Gastroesophageal sphincter (tissue), 4 donors: ENCODE results near the gene CELSR2. TPM values are rescaled to one million over a fixed set of nuclear protein-coding genes. Genes with fewer than 3 reads are reported as not detected.

Source experiments
- ATAC-seq: fragments of 150-250 bp; one replicate; pipeline ENCODE4 v1.9.1; 2016; ENCODE audit warnings: mild to moderate bottlenecking, moderate library complexity
- H3K27ac ChIP-seq, 4 donors: fragments of 200-600 bp; sonication (generic) in 3 of 4; 1 replicate in 3 of 4; 2 replicates in 1 of 4; pipeline ENCODE4 v1.5.1; 2016 to 2019
- H3K27me3 ChIP-seq: fragments of 200-600 bp; sonication (generic); one replicate; pipeline ENCODE4 v1.5.1; 2019
- H3K36me3 ChIP-seq, 2 donors: fragments of 200-600 bp; sonication (generic); one replicate each; pipeline ENCODE4 v1.5.1; 2019; ENCODE audit warnings: control low read depth in 1 of 2
- H3K4me1 ChIP-seq, 3 donors: fragments of 200-600 bp; sonication (generic); 1 replicate in 2 of 3; 2 replicates in 1 of 3; pipeline ENCODE4 v1.5.1; 2016 to 2019; ENCODE audit warnings: control low read depth in 2 of 3
- H3K4me3 ChIP-seq, 2 donors: fragments of 200-600 bp; sonication (generic); one replicate each; pipeline ENCODE4 v1.5.1; 2019; ENCODE audit warnings: mild to moderate bottlenecking in 1 of 2, moderate library complexity in 1 of 2
- H3K9me3 ChIP-seq, 3 donors: fragments of 200-600 bp; sonication (generic); one replicate each; pipeline ENCODE4 v1.5.1; 2017 to 2019; ENCODE audit warnings: control low read depth in 2 of 3
- EP300 ChIP-seq: sonication (generic); formaldehyde crosslinking; IDR thresholded peaks from one replicate; pipeline ENCODE4 v1.6.1; 2017; ENCODE audit warnings: antibody characterized with exemption, mild to moderate bottlenecking
- POLR2A ChIP-seq, 2 donors: fragments of 450-650 bp; IDR thresholded peaks; one replicate each; pipeline ENCODE4 v1.6.1; 2017; ENCODE audit warnings: antibody characterized with exemption in 2 of 2, mild to moderate bottlenecking in 2 of 2, moderate library complexity in 1 of 2
- POLR2AphosphoS5 ChIP-seq: sonication (generic); formaldehyde crosslinking; IDR thresholded peaks from one replicate; pipeline ENCODE4 v1.6.1; 2017; ENCODE audit warnings: antibody characterized with exemption
- WGBS, 2 donors: methylation state at CpG; one replicate each; pipeline ENCODE4 v1.1.5; 2018; ENCODE audit warnings: low coverage in 1 of 2; 5-methylcytosine and 5-hydroxymethylcytosine counted together
- total RNA-seq, 4 donors: library from RNA; depleted of rRNA; stranded (reverse); fragments of >200 nt; gene quantifications; one replicate each; pipeline ENCODE4 v1.1.0, GENCODE V29; 2016
- TF ChIP-seq, protein P1 (sequence below), 4 experiments: fragments of 200-600 bp in 2 of 4; fragments of 450-650 bp in 2 of 4; sonication (generic) in 1 of 4; IDR thresholded peaks; one replicate each; pipeline ENCODE4 v1.5.1; 2017 to 2019; ENCODE audit warnings: antibody characterized with exemption in 4 of 4, mild to moderate bottlenecking in 2 of 4, moderate library complexity in 2 of 4

The CELSR2 gene
- total RNA-seq, 4 donors from 2014 or later = 5.7 to 18.6 (median 9.1) TPM

DNA sequence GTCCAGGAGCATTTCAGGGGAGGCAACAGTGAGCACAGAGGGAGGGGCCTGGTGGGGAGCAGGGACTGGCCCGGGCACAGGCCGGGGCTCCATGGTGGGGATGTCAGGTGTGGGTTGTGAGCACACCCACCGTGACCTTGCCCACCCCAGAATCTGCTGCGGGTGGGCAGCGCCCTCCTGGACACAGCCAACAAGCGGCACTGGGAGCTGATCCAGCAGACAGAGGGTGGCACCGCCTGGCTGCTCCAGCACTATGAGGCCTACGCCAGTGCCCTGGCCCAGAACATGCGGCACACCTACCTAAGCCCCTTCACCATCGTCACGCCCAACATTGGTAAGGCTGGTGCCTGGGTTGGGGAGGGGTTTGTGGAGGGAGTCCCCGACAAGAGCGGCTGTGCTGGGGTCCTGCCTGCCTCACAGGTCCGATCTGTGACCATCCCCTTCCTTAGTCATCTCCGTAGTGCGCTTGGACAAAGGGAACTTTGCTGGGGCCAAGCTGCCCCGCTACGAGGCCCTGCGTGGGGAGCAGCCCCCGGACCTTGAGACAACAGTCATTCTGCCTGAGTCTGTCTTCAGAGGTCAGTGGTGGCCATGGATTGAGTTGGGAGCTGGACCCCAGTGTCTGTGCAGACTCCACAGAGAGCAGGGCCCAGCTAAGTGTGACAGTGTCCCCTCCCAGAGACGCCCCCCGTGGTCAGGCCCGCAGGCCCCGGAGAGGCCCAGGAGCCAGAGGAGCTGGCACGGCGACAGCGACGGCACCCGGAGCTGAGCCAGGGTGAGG is 19.3 kb downstream of the CELSR2 start:
- ATAC-seq = no peak
- Histone ChIP-seq H3K27ac (no peak overlapping the region), H3K4me1 (peaks cover 0 to 10% (median 0%) of the 10 kb centered on the region in 3 donors), H3K36me3 (peaks cover 0 to 89% of the 10 kb centered on the region in 2 donors), H3K27me3 (no peaks in the 10 kb centered on the region), H3K9me3 (no peaks in the 10 kb centered on the region), H3K4me3 (no peak overlapping the region)
- no CpG with 5 or more reads among the region's 29 CpGs for WGBS, 2 donors
- TF ChIP-seq POLR2A (IDR thresholded peaks at IDR 0.05) = no peak
- no peak for TF ChIP-seq EP300
- TF ChIP-seq POLR2AphosphoS5 = no peak
- TF ChIP-seq, protein P1, sequence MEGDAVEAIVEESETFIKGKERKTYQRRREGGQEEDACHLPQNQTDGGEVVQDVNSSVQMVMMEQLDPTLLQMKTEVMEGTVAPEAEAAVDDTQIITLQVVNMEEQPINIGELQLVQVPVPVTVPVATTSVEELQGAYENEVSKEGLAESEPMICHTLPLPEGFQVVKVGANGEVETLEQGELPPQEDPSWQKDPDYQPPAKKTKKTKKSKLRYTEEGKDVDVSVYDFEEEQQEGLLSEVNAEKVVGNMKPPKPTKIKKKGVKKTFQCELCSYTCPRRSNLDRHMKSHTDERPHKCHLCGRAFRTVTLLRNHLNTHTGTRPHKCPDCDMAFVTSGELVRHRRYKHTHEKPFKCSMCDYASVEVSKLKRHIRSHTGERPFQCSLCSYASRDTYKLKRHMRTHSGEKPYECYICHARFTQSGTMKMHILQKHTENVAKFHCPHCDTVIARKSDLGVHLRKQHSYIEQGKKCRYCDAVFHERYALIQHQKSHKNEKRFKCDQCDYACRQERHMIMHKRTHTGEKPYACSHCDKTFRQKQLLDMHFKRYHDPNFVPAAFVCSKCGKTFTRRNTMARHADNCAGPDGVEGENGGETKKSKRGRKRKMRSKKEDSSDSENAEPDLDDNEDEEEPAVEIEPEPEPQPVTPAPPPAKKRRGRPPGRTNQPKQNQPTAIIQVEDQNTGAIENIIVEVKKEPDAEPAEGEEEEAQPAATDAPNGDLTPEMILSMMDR (IDR thresholded peaks at IDR 0.05) = no peak

DNA sequence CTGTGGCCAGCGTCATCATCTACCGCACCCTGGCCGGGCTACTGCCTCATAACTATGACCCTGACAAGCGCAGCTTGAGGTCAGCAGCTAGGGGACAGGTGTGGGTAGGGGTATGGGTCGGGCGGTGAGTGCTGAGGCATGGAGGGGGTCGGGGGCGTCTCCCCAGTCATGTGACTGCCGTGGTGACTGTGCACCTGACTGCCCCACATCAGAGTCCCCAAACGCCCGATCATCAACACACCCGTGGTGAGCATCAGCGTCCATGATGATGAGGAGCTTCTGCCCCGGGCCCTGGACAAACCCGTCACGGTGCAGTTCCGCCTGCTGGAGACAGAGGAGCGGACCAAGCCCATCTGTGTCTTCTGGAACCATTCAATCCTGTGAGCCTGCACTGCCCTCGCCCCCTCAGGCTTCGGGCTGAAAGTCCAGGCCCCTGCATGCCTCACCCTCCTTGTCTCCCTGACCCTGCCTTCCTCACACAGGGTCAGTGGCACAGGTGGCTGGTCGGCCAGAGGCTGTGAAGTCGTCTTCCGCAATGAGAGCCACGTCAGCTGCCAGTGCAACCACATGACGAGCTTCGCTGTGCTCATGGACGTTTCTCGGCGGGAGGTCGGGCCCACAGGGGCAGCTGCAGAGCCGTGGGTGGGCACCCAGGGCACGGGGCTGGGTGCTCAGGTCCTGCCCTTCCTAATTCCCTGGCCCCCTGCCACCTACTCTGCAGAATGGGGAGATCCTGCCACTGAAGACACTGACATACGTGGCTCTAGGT is 20.1 kb downstream of the CELSR2 start:
- 80% methylated on average over 3 of the region's 33 CpGs; no CpG with 5 or more reads in 1 of the 2 donors for WGBS, 2 donors
- peaks cover under 1 to 10% (median 2%) of the 10 kb centered on the region in 3 donors for H3K4me1 ChIP-seq
- H3K27ac ChIP-seq = no peak overlapping the region
- H3K27me3 ChIP-seq = no peaks in the 10 kb centered on the region
- TF ChIP-seq, protein P1 (IDR thresholded peaks at IDR 0.05) = no peak
- TF ChIP-seq POLR2A (IDR thresholded peaks at IDR 0.05) = no peak
- peaks cover 0 to 85% of the 10 kb centered on the region in 2 donors for H3K36me3 ChIP-seq
- no peak overlapping the region for H3K4me3 ChIP-seq
- no peak for ATAC-seq
- no peaks in the 10 kb centered on the region for H3K9me3 ChIP-seq

DNA sequence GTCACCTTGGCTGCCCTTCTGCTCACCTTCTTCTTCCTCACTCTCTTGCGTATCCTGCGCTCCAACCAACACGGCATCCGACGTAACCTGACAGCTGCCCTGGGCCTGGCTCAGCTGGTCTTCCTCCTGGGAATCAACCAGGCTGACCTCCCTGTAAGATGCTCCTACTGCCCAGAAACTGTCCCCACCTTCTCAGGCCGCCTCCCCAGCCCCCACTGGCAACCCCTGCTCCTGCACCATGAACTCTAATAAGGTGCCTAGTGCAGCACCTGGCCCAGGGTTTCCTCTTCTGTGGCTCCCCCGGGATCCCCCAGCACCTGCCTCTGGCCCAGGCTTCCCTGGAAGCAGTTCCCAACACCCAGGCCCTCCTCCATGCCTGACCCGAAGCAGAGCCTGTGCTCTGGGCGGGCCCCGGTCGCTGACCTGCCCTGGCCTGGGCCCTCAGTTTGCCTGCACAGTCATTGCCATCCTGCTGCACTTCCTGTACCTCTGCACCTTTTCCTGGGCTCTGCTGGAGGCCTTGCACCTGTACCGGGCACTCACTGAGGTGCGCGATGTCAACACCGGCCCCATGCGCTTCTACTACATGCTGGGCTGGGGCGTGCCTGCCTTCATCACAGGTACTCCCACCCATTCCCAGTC is 20.8 kb downstream of the CELSR2 start:
- Histone ChIP-seq H3K36me3 (peaks cover 0 to 78% of the 10 kb centered on the region in 2 donors), H3K9me3 (no peaks in the 10 kb centered on the region), H3K27ac (no peak overlapping the region), H3K4me3 (no peak overlapping the region), H3K4me1 (peaks cover 5 to 17% (median 6%) of the 10 kb centered on the region in 3 donors), H3K27me3 (no peaks in the 10 kb centered on the region)
- no peak for TF ChIP-seq POLR2A (IDR thresholded peaks at IDR 0.05)
- no peak for TF ChIP-seq EP300
- TF ChIP-seq, protein P1 (IDR thresholded peaks at IDR 0.05) = no peak
- no peak for TF ChIP-seq POLR2AphosphoS5
- no peak for ATAC-seq
- 84 to 97% methylated on average over 5 to 6 of the region's 17 CpGs for WGBS, 2 donors

DNA sequence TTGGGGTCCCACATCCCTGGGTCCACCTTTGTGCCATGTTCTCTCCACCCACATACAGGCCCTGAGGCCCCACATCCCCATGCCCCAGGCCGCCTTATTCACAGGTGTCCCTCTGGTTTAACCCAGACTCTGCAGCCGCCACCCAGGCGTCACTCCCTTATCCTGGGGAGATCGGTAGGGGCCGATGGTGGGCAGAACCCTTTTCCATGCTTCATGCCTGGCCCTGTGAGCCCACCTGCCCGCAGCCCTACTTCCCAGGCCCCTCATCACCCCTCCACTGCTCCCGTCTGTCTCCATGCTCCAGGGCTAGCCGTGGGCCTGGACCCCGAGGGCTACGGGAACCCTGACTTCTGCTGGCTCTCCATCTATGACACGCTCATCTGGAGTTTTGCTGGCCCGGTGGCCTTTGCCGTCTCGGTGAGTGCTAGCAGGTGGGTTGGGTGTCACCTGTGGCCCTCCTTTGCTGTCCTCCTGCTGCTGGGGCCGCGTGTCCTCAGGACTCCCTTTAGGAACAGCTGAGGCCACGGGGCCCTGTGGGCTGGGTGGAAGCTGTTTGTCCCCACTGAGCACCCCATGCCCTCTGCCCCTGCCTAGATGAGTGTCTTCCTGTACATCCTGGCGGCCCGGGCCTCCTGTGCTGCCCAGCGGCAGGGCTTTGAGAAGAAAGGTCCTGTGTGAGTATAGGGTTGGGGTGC is 21.4 kb downstream of the CELSR2 start:
- TF ChIP-seq POLR2AphosphoS5 (no peak), EP300 (no peak), POLR2A (IDR thresholded peaks at IDR 0.05) (no peak)
- TF ChIP-seq, protein P1 (IDR thresholded peaks at IDR 0.05) = no peak
- Histone ChIP-seq H3K27me3 (no peaks in the 10 kb centered on the region), H3K9me3 (no peaks in the 10 kb centered on the region), H3K36me3 (peaks cover 0 to 72% of the 10 kb centered on the region in 2 donors), H3K27ac (no peak overlapping the region), H3K4me3 (no peak overlapping the region), H3K4me1 (peaks cover 5 to 23% (median 6%) of the 10 kb centered on the region in 3 donors)
- no peak for ATAC-seq
- WGBS, 2 donors = 90% methylated on average over 3 of the region's 20 CpGs; no CpG with 5 or more reads in 1 of the 2 donors
